Measurements from ENCODE around the gene PARP6.

PARP6 gene, protein sequence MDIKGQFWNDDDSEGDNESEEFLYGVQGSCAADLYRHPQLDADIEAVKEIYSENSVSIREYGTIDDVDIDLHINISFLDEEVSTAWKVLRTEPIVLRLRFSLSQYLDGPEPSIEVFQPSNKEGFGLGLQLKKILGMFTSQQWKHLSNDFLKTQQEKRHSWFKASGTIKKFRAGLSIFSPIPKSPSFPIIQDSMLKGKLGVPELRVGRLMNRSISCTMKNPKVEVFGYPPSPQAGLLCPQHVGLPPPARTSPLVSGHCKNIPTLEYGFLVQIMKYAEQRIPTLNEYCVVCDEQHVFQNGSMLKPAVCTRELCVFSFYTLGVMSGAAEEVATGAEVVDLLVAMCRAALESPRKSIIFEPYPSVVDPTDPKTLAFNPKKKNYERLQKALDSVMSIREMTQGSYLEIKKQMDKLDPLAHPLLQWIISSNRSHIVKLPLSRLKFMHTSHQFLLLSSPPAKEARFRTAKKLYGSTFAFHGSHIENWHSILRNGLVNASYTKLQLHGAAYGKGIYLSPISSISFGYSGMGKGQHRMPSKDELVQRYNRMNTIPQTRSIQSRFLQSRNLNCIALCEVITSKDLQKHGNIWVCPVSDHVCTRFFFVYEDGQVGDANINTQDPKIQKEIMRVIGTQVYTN

DNA sequence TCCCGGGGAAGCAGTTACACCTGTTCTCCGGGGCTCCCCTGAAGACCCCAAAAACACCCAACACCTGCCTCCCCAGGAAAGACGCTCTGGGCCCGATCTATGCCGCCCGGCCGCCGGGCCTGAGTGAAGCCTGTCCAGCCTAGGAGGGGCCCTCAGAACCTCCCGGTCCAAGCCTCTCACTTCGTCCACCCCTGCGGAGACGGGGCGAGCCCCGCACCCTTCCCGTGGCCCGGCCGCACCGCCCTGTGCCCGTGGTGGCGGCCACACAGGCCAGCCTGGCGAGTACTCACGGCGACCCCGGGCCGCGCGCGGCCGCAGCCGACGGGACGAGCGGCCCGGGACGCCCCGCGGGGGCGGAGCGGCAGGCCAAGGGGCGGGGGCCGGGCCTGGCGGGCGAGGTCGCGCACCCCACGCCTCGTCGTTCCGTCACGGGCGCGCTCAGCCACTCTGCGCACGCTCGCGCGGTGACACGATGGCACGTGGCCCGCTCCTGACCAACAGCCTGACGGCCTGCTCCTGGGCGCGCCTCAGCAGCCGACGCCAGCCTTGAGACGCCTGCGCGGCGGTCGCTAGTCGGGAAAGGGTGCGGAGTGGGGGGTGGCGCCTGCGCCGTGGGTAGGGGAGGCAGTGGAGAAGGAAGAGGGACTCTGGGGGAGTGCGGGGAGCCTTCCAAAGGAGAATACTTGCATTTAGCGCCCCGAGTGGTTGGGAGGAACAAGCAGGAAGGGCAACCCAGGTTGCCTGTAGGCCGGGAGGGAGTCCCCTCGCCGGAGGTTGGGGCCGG, at the start of gene PARP6:
Gene PARP6, minus strand, starts transcription at position 342 of the 784 bp plus-strand sequence. CDS start 5,077 bp downstream, outside the sequence.
- Histone ChIP-seq H3K4me3 (ENCODE audit: low read depth in 1 of 2, low read length in 2 of 2) (peak within 1 kb of the TSS; percentile 70 to 80), H3K27me3 (ENCODE audit: low read depth, low read length) (no peaks in the 10 kb centered on the region), H3K36me3 (ENCODE audit: control insufficient read depth in 1 of 2, insufficient read depth in 2 of 2, low read length in 2 of 2) (peaks cover under 1 to 27% of the 10 kb centered on the region in 2 donors), H3K27ac (ENCODE audit: low read length) (peak within 1 kb of the TSS; percentile 46), H3K4me1 (ENCODE audit: control insufficient read depth in 1 of 2, insufficient read depth in 2 of 2, low read length in 2 of 2) (peaks cover 5 to 26% of the 10 kb centered on the region in 2 donors), H3K9me3 (ENCODE audit: control insufficient read depth in 1 of 2, low read length in 2 of 2) (no peaks in the 10 kb centered on the region)

DNA sequence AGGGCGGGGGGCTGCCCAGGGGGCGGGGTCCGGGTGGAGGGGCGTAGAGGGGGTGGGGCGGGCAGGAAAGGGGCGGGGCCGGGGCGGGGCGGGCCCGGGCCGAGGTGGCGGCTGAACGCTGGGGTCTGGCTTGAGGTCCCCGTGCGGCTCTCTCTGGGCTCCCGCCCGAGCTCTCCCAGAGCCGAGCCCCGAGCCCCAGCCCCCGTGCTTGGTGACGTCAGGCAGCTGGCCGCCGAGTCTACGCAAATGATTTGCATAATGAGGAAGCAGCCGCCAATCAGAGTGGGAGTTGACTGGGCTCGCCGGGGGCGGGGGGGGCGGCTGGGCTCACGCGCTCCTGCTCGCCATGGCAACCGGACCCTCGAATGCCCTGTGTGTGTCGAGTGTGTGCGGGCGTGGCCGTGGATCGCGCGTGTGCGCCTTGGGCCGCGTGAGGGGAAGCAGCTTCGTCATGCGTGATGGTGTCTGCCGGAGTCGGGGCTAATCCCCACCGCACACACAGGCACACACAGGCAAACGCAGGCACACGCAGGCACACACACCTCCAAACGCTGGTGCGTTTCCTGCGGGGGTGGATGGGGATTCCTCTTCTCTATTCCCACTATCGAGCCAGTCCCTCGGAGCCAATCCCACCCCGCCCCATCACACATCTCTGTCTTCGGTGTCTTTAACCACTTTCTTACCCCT, 47.8 kb upstream of the PARP6 start, which contains the start of gene CELF6:
Gene CELF6, minus strand, starts transcription at position 173 of the 687 bp plus-strand sequence. CDS start 283 bp downstream, outside the sequence.
- Histone ChIP-seq H3K4me1 (ENCODE audit: control insufficient read depth in 1 of 2, insufficient read depth in 2 of 2, low read length in 2 of 2) (peaks cover 0 to 6% of the 10 kb centered on the region in 2 donors), H3K4me3 (ENCODE audit: low read depth in 1 of 2, low read length in 2 of 2) (peak within 1 kb of the TSS; percentile 37 to 65), H3K9me3 (ENCODE audit: control insufficient read depth in 1 of 2, low read length in 2 of 2) (peaks cover 0 to 2% of the 10 kb centered on the region in 2 donors), H3K27ac (ENCODE audit: low read length) (no peak within 1 kb of the TSS), H3K27me3 (ENCODE audit: low read depth, low read length) (no peaks in the 10 kb centered on the region), H3K36me3 (ENCODE audit: control insufficient read depth in 1 of 2, insufficient read depth in 2 of 2, low read length in 2 of 2) (no peaks in the 10 kb centered on the region)

DNA sequence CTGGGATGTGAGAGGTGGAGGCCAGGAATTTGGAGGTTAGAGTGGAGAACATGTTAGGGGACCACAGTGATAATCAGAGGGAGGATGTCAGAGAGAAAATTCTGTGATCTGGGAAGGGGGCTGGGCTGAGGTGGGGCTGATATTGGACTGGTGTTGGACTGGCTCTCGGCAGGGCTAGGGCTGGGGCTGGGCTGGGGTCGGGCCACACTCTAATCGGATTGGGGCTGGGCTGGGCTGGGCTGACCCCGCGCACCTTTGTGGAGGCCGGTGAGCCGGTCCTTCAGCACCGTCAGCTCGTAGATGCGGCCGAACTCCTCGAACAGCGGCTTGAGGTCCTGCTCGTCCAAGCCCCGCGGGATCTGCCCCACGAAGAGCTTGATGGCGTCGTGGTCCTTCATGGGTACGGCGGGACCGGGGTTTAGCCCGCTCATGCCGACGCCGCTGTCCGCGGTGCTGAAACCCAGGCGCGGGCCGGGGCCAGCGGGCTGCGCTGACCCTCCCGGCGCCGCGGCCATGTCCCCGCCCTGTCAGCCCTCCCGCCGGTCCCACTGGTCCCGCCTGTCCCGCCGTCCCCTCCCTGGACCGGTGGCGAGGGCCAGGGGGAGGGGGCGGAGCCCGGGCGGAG, 47.1 kb upstream of the PARP6 start:
- Histone ChIP-seq H3K27ac (ENCODE audit: low read length) (no peak overlapping the region), H3K4me3 (ENCODE audit: low read depth in 1 of 2, low read length in 2 of 2) (peak overlapping the region in 1 of 2 donors; percentile 65), H3K4me1 (ENCODE audit: control insufficient read depth in 1 of 2, insufficient read depth in 2 of 2, low read length in 2 of 2) (peaks cover 0 to 6% of the 10 kb centered on the region in 2 donors), H3K36me3 (ENCODE audit: control insufficient read depth in 1 of 2, insufficient read depth in 2 of 2, low read length in 2 of 2) (no peaks in the 10 kb centered on the region), H3K9me3 (ENCODE audit: control insufficient read depth in 1 of 2, low read length in 2 of 2) (peaks cover 0 to 2% of the 10 kb centered on the region in 2 donors), H3K27me3 (ENCODE audit: low read depth, low read length) (no peaks in the 10 kb centered on the region)

DNA sequence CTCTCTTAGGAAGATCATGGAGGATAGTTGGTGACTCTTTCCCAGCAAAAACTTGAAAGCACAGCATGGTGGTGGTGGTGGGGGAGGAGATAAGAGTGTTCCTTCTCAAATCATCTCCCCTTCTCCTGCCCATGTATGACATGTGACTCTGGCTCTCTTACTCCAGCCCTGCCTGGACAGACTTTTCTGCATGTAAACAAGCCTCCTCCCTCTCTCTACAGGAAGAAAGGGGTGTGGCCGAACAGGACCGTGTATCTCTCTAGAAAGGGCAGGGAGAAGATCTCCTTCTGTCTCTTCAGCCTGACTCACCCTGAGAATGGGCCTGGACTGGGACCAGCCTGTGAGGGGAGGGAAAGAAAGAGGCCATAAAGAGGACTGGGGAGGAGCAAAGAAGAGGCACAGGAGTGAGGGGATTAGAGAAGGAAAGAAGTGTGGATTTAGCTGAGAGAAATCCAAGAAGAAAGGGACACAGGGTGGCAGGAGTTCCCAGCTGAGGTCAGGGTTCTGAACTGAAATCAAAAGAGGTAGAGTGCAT, 46.1 kb upstream of the PARP6 start:
- peaks cover 0 to 6% of the 10 kb centered on the region in 2 donors for H3K4me1 ChIP-seq (ENCODE audit: control insufficient read depth in 1 of 2, insufficient read depth in 2 of 2, low read length in 2 of 2)
- no peak overlapping the region for H3K27ac ChIP-seq (ENCODE audit: low read length)
- H3K4me3 ChIP-seq (ENCODE audit: low read depth in 1 of 2, low read length in 2 of 2), result no peak overlapping the region
- H3K9me3 ChIP-seq (ENCODE audit: control insufficient read depth in 1 of 2, low read length in 2 of 2), result no peaks in the 10 kb centered on the region
- H3K27me3 ChIP-seq (ENCODE audit: low read depth, low read length), result no peaks in the 10 kb centered on the region
- no peaks in the 10 kb centered on the region for H3K36me3 ChIP-seq (ENCODE audit: control insufficient read depth in 1 of 2, insufficient read depth in 2 of 2, low read length in 2 of 2)

DNA sequence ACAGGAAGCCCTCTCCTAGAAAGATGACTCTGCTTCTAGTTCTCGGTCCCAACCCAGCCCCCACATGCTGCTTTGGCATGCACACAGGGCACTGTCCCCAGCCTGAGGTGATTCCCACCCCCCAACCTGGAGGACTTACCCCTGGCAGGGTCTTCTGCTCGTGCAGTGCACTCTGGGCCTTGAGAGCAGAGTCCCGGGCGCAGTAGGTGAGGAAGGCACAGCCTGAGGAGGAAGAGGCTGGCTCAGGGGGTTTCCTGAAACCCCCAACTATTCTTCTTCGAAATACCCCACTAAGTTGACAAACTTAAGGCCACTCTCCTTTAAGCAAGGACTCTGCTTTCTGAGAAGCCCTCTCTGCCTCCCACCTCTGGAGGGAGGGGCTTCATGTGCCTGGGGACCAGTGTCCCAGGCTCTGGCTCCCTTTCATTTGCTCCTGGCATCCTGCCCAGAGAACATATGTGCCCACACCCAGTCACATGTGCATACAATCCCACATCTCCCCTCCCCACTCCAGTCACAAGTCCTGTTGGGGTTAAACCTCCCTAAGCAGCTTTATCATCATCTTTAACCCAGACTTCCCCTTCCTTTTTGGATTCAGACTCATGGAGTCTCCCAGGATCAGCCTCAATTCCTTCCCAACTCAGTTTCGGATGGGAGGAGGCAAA, 43.5 kb upstream of the PARP6 start:
- Histone ChIP-seq H3K36me3 (ENCODE audit: control insufficient read depth in 1 of 2, insufficient read depth in 2 of 2, low read length in 2 of 2) (no peaks in the 10 kb centered on the region), H3K9me3 (ENCODE audit: control insufficient read depth in 1 of 2, low read length in 2 of 2) (no peaks in the 10 kb centered on the region), H3K27ac (ENCODE audit: low read length) (no peak overlapping the region), H3K27me3 (ENCODE audit: low read depth, low read length) (no peaks in the 10 kb centered on the region), H3K4me1 (ENCODE audit: control insufficient read depth in 1 of 2, insufficient read depth in 2 of 2, low read length in 2 of 2) (peaks cover 0 to 6% of the 10 kb centered on the region in 2 donors), H3K4me3 (ENCODE audit: low read depth in 1 of 2, low read length in 2 of 2) (no peak overlapping the region)

DNA sequence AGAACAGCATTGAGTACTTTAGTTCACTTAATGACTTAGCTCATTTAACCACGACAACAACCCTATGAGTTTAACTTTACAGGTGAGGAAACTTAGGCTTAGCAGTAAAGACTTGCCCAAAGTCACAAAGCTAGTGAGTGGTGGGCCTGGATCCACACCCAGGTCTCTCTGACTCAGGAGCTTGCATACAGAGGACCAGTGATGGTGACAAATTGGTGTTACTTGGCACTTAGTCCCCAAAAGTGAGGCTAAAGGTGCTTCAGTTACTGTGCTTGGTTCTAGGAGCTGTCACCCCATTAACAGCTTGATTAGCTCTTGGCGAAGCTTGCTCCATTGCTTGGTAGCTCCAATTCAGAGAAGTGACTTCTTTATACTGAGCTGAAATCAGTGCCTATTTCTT, 41.5 kb upstream of the PARP6 start:
- H3K27ac ChIP-seq (ENCODE audit: low read length), result no peak overlapping the region
- no peaks in the 10 kb centered on the region for H3K27me3 ChIP-seq (ENCODE audit: low read depth, low read length)
- no peak overlapping the region for H3K4me3 ChIP-seq (ENCODE audit: low read depth in 1 of 2, low read length in 2 of 2)
- peaks cover 0 to 7% of the 10 kb centered on the region in 2 donors for H3K36me3 ChIP-seq (ENCODE audit: control insufficient read depth in 1 of 2, insufficient read depth in 2 of 2, low read length in 2 of 2)
- no peaks in the 10 kb centered on the region for H3K9me3 ChIP-seq (ENCODE audit: control insufficient read depth in 1 of 2, low read length in 2 of 2)
- no peaks in the 10 kb centered on the region for H3K4me1 ChIP-seq (ENCODE audit: control insufficient read depth in 1 of 2, insufficient read depth in 2 of 2, low read length in 2 of 2)

DNA sequence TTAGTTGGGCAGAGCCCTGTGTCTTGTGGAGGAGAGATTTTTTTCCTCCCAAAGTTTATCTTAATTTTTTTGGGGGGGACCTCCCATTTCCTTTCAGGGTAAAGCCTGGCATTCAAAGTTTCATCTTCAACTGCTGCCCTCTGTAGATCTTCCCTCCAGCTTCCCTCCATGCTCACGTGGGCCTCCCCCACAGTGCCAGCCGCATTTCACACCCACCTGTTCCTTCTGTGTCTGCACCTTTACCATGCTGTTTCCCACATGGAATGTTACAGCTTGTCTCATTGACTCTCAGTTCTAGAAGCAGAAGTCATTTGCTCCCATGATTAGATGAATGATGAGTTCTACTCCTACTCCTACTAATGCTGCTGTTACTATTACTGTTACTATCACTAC, 41.1 kb upstream of the PARP6 start:
- no peak overlapping the region for H3K4me3 ChIP-seq (ENCODE audit: low read depth in 1 of 2, low read length in 2 of 2)
- H3K27me3 ChIP-seq (ENCODE audit: low read depth, low read length), result no peaks in the 10 kb centered on the region
- no peaks in the 10 kb centered on the region for H3K9me3 ChIP-seq (ENCODE audit: control insufficient read depth in 1 of 2, low read length in 2 of 2)
- H3K4me1 ChIP-seq (ENCODE audit: control insufficient read depth in 1 of 2, insufficient read depth in 2 of 2, low read length in 2 of 2), result no peaks in the 10 kb centered on the region
- peaks cover 0 to 7% of the 10 kb centered on the region in 2 donors for H3K36me3 ChIP-seq (ENCODE audit: control insufficient read depth in 1 of 2, insufficient read depth in 2 of 2, low read length in 2 of 2)
- H3K27ac ChIP-seq (ENCODE audit: low read length), result no peak overlapping the region

DNA sequence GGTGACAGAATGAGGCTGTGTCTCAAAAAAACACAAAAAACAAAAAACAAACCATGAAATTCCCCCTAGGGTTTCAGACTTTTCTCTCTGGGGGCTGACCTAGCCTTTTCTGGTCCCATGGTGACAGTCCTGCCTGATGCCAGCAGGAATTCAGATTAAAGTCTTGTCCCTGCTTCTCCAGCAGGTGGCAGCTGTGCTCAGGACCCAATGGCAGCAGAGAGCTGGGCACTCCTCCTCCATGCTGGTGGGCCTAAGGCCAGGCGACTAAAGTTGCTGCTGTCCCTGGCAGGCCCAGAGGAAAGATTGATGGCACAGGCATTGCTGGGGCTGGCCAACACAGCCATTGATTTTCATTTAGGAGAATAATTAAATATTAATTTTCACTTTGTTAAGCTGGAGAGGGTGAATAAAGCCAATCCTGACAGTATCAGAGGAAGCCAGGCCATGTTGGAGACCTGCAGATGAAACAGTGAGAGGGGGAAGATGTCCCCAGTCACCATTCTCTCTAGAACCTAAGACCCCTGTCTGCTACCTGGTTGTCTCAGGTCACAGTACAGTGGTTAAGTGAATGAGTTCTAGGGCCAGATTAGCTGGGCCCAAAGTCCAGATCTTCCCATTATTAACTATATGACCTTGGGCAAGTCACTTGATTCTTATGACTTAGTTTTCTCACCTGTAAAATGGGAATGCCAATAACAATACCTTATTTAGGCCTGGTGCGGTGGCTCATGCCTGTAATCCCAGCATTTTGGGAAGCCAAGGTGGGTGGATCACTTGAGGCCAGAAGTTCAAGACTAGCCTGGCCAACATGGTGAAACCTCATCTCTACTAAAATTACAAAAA, 40.5 kb upstream of the PARP6 start:
- Histone ChIP-seq H3K4me3 (ENCODE audit: low read depth in 1 of 2, low read length in 2 of 2) (no peak overlapping the region), H3K27ac (ENCODE audit: low read length) (no peak overlapping the region), H3K4me1 (ENCODE audit: control insufficient read depth in 1 of 2, insufficient read depth in 2 of 2, low read length in 2 of 2) (no peaks in the 10 kb centered on the region), H3K27me3 (ENCODE audit: low read depth, low read length) (no peaks in the 10 kb centered on the region), H3K9me3 (ENCODE audit: control insufficient read depth in 1 of 2, low read length in 2 of 2) (no peaks in the 10 kb centered on the region), H3K36me3 (ENCODE audit: control insufficient read depth in 1 of 2, insufficient read depth in 2 of 2, low read length in 2 of 2) (peaks cover 0 to 7% of the 10 kb centered on the region in 2 donors)

DNA sequence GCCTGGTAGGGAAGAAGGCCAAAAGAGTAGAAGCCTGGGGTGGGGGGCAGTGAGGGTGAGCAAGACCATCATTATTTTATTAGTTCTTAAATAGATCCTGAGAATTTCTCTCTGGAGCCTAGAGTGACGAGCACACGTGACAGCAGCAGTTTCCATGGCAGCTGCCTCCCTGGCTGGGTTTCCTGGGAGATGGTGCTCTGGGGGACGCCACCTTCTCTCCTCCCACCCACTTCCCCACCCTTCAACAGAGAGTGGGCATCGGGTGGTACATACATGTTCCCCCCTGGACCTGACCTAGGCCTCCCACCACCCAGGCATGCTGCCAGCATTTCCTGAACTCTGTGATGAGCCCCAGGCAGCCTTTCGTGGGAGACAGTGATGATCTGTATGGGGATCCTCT, 34.7 kb upstream of the PARP6 start:
- Histone ChIP-seq H3K27me3 (ENCODE audit: low read depth, low read length) (no peaks in the 10 kb centered on the region), H3K36me3 (ENCODE audit: control insufficient read depth in 1 of 2, insufficient read depth in 2 of 2, low read length in 2 of 2) (peaks cover 0 to 7% of the 10 kb centered on the region in 2 donors), H3K9me3 (ENCODE audit: control insufficient read depth in 1 of 2, low read length in 2 of 2) (no peaks in the 10 kb centered on the region), H3K27ac (ENCODE audit: low read length) (no peak overlapping the region), H3K4me3 (ENCODE audit: low read depth in 1 of 2, low read length in 2 of 2) (no peak overlapping the region), H3K4me1 (ENCODE audit: control insufficient read depth in 1 of 2, insufficient read depth in 2 of 2, low read length in 2 of 2) (no peaks in the 10 kb centered on the region)
